Measurements from ENCODE around the gene GGTLC1. TPM values are rescaled to one million over a fixed set of nuclear protein-coding genes. Genes with fewer than 3 reads are reported as not detected.

The GGTLC1 gene
- total RNA-seq, 1 experiment from 2014 or later: not detected

- H3K23ac ChIP-seq (ENCODE audit: insufficient read length, low read depth, low read length): no peak overlapping the region
- no peaks in the 10 kb centered on the region for H3K27me3 ChIP-seq (ENCODE audit: insufficient read depth, low read length)
- H3K4ac ChIP-seq (ENCODE audit: low read depth, low read length): no peak overlapping the region
- Mint-ChIP-seq H3K27me3 (ENCODE audit: low read depth) (no peaks in the 10 kb centered on the region; the same call in 1 of the 2 replicates), H3K9me3 (peaks cover 31 to 41% of the 10 kb centered on the region in 2 experiments), H3K36me3 (ENCODE audit: insufficient read depth in 1 of 3, low read depth in 3 of 3) (peaks cover 14 to 29% (median 16%) of the 10 kb centered on the region in 3 experiments), H3K4me3 (no peak overlapping the region), H3K27ac (no peak overlapping the region), H3K4me1 (peaks cover 13 to 15% of the 10 kb centered on the region in 2 experiments)
- no peak for TF ChIP-seq CTCF (conservative IDR thresholded peaks at IDR 0.05)
- no peak overlapping the region for H4K8ac ChIP-seq (replicated peaks; ENCODE audit: insufficient read length, low read depth, low read length)
- no peak overlapping the region for H2BK120ac ChIP-seq (ENCODE audit: low read depth, low read length, poor library complexity, severe bottlenecking)
- no peak overlapping the region for H3K27ac ChIP-seq (ENCODE audit: insufficient read length, low read depth, low read length)
- no peak overlapping the region for H2BK12ac ChIP-seq (ENCODE audit: insufficient read length, low read depth, low read length)
- no peaks in the 10 kb centered on the region for H3K79me2 ChIP-seq (ENCODE audit: insufficient read depth, low read length)
- H3K4me1 ChIP-seq (ENCODE audit: insufficient read depth, low read length): peaks cover 2% of the 10 kb centered on the region; the same call in 1 of the 2 replicates
- H3K9me3 ChIP-seq (ENCODE audit: control insufficient read depth, low read depth, low read length): peaks cover 5% of the 10 kb centered on the region
- H3T11ph ChIP-seq (ENCODE audit: low read length): no peak overlapping the region
- no peak overlapping the region for H2BK15ac ChIP-seq (ENCODE audit: low read depth, low read length)
- no peak overlapping the region for H3K4me2 ChIP-seq (ENCODE audit: insufficient read depth, insufficient read length, low read length)
- WGBS (ENCODE audit: extremely low coverage, insufficient read length, low lambda C conversion rate): no CpG with 5 or more reads among the region's 7 CpGs
- H3K23me2 ChIP-seq (ENCODE audit: insufficient read length, low read depth, low read length, poor library complexity, severe bottlenecking): no peaks in the 10 kb centered on the region
- no peaks in the 10 kb centered on the region for H4K20me1 ChIP-seq (ENCODE audit: control insufficient read depth, insufficient read depth, insufficient read length)
- H3K18ac ChIP-seq (ENCODE audit: insufficient read length, low read depth, low read length): no peak overlapping the region
- no peak overlapping the region for H2BK5ac ChIP-seq (ENCODE audit: insufficient read length, low read length)
- no peak overlapping the region for H4K91ac ChIP-seq (ENCODE audit: insufficient read length, low read depth, low read length)
- no peak overlapping the region for H3K56ac ChIP-seq (ENCODE audit: insufficient read length, low read depth, low read length)
- H3K9ac ChIP-seq (ENCODE audit: extremely low read depth, insufficient read length, low read length): no peak overlapping the region
- H4K5ac ChIP-seq (ENCODE audit: insufficient read length, low read depth, low read length): no peak overlapping the region
- H2AFZ ChIP-seq (ENCODE audit: low read length): no peak overlapping the region
- no peaks in the 10 kb centered on the region for H3K79me1 ChIP-seq (ENCODE audit: insufficient read depth, low read depth, low read length, poor library complexity, severe bottlenecking)
- H2AK5ac ChIP-seq (ENCODE audit: insufficient read length, low read length): no peak overlapping the region
- DNase-seq: no peak
- no peak overlapping the region for H2BK20ac ChIP-seq (ENCODE audit: low read depth, low read length, poor library complexity, severe bottlenecking)
- 0 out of 2 replicates have a peak overlapping the region, but pooled peaks have one; percentile 12 for H3K14ac ChIP-seq (ENCODE audit: insufficient read depth, low read length)
Measured at GRCh38 chr20:23967616-23967979, 21.0 kb downstream of the GGTLC1 start.
